SKM-1 treated with dmso at 0.1 percent for 144 hours (cell line): ENCODE data around the gene CNKSR2.

Experiments
- DNase-seq: peaks from one replicate; lab custom pipeline; 2025; ENCODE audit not compliant: unreplicated experiment; lab: John Stamatoyannopoulos, UW

Gene CNKSR2

DNA sequence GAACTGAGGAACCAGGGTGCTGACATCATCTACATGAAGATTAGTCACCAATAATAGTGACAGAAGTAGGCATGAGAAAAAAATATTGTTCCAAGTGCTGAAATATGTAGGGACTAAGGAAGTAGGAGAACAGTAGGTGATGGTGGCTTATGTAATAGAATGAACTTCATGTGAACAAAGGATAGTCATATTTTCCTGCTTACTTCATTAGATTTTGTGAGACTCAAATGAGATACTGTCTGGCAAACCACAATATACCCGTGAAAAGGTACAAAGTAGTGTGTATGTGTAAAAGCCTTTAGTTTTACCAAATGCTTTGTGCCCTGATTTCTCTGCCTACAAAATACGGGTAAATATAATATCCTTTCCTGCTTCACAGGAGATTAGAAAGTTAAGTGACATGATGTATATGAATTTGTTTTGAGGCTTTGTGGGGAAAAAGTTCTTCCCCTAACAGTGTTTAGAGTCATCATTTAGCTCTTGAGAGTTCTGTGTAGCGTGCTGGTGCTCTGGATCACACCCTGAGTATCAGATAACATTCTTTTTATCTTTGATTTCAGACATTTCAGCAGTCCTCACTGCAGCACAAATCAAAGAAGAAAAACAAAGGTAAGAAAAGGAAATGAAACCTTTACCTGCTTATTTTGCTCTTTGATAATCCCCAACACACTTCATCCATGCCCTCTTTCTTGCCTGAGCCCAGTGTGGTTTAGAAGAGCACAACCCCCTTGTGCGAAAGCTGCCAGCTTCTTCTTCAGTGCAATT lies 216.0 kb downstream of the CNKSR2 start:
- no peak for DNase-seq

DNA sequence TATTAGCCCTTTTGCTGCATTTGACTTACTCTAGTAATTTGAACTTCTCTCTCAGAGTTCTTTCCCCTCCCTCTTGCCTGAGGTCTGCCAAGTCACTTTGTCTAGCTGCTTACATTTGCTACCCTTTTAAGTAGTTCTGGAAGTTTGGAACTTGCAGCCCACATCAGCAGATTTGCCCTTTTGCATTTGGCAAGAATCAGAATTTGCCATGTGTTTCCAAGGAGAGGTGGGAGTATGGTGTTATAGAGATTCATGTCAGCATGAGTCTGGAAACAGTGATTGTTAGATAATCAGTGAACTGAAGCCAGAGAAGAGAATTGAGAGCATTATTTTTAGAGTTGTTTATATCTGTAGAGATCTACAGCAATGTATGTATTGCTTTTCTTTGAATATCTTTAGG lies 231.8 kb downstream of the CNKSR2 start:
- DNase-seq = no peak

DNA sequence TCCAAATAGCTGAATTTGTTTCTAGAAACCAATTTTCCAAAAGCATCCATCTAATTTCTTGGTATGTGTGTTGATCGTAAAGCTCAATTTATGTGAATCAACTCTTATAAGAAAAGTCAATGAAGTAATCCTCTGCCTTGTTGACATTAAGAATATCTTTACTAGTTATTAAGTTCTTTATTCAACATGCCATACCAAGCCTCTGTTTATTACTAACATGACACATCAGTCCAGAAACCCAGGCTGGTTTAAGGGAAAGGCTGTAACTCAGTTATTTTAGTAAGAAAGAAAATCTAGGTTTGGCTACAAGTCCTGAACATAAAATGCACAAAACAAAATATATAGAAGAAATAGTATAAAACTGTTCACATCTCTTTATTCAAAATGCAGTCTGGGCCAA lies 235.9 kb downstream of the CNKSR2 start:
- no peak for DNase-seq

DNA sequence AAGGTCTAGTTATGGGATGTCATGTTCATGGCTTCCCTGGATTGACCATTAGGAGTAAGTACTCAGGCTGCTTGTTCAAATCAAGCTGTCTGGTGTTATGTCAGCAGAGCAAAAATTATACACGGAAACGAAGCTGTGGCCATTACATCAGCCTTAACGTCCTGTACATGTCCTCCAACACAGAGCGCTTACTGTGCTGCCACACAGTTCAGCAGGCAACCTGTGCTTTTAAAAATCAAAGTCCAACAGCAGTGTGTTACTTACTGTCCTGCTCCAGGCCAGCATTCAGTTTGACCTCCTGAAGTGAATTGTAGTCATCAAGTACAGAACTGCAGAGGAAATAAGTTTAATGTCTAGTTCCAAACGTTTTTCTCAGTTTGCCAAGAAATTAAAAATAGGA lies 237.9 kb downstream of the CNKSR2 start:
- DNase-seq = no peak

DNA sequence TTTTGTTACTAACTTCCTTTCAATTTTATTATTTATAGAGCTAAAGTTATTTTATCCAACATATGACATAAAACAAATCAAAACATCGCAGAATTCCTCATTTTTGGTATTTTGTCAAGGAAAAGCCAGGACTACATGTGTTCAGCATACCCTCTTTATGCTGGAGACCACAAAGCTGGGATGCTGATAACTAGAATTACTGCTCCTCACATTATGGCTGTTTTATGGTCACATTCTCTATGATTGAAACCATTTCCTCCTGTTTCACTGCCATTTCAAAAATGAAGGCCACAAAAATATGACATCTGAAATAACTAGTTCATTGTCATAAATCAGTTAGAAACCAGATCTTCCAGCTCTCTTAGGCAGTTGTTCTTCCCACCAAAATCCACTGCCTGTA lies 242.2 kb downstream of the CNKSR2 start:
- no peak for DNase-seq

DNA sequence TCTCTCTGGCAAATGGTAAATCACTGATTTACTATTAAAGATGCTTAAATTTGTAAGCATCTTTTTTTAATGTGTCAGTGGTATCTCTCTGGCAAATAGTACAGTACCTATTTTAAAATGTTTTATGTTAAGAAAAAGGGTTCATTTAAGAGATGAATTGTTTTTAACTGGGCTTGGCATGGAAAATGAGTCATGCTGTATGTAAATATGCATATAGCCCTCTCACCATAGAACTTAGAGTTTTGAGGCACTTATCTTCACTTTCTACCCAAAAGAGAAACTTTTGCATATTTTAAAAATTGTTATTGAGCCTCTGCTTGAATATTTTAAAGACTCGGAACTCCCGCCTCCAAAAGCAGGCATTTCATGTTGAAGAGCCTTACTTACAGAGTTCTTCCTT lies 246.0 kb downstream of the CNKSR2 start:
- no peak for DNase-seq

DNA sequence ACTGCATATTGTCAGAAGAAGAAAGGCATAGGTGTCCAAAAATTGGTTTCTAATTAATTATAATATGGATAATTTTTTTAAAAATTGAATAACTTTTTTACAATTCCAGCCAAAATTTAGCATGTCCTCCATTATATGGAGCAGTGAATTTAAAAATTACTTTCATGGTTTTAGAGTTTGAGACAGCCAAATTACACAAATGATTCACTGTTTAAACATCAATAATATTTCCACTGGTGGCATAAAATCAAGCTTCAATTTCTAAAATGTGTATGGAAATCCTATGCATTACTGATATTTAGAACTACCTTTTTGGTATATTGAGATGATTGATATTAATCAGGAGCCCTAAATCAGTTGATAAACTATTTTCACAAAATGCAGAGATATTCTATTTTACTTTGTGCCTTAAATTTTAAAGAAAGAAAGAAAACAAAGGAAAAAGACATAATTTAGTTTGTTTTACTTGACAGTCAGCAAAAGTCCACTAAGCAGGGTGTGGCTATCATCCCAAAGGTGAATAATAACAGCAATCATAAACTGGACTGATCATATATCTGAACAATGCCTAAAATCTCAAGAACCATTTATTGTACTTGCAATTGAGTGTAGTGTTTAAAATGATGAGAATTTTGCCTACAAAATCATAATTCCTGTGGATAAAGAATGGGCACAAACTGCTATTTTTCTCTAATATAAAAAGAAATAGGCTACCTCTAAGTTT lies 249.7 kb downstream of the CNKSR2 start:
- DNase-seq = no peak

DNA sequence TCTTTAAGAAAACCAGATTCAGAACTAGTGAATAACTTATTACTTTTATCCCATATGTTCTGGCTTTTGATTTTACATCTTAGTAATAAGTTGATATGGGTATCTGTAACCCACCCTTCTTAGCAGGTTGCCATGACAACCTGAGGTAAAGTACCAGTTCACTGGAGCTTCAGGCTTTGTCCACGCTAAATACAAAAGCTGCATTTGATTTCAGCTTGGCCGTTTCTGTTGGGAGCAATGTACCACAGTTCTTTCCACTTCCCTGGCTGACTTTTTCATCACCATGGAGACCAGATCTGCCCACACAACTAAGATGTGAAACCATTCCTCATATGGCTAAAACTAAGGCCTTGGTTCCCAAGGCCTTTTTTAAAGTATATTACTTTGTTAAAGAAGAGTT lies 257.8 kb downstream of the CNKSR2 start:
- DNase-seq = no peak

DNA sequence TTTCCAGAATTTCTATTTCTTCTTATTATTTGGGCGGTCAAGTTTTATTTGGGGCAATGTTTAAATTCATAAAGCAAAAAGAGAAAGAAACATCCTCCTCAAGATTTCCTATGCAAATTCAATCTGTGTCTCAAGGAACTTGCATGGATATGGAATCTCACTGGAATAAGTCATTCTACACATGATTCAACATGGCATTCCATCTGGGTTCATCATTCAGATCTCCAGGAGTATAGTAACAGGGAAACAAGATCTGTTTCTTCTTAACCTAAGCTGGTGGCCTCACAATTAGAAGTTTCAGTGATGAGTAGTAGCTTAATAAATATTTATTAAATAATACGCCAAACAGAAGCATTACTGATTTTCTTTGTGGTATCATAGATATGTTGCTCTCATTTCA lies 264.1 kb downstream of the CNKSR2 start:
- DNase-seq = no peak

DNA sequence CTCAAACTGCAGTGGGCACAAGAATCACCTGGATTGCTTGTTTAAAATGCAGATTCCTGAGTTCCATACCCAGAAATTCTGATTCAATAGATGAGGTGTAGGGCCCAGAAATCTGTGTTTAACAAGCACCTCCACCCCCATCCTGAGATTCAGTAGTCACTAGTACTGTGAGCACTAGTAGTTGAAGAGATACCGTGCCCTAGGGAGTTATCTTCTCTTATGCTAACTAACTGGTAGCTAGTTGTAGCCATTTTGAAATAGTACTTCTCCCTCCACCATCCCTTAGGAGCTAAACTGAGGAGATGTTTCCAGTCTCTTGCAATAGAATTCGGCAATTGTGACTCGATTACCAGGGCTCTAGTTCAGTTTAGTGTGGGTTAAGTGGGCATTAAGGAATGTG lies 265.6 kb downstream of the CNKSR2 start:
- DNase-seq = no peak

DNA sequence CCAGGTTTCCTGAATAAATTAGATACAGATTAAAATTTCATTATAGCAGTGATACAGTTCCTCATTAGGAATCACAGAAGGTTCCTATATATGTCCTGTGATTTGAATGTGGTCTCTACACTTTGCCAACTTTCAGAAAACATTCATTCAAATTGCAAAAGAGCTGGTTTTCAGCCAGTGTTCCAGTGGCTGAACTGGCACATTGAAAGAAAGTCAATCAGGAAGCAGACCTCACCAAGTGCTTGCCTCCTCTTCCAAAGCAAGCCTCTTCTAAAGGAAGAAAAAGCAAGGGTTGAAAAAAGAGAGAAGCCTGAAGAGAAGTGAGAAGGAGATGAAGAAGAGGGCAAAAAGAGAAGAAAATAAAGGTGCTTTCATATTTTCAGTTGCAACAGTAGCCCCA lies 271.2 kb downstream of the CNKSR2 start:
- no peak for DNase-seq

DNA sequence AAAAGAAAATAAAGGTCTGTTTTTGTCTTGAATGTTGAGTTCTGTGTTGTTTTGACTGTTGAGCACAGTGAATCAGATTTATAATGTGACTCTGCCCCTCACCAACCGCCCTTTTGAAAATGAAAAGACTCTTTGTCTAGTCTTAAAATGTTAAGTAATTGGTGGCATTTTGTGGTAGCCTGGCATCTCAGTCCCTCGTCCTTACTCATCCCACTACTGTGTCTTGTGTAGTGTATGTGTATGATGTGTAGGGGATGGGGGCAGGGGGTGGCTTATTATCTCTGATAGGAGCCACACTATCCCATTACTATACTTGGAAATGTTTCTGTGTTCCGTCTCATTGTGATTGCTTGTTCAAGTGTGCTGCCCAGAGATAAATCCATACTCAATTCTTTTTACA lies 271.7 kb downstream of the CNKSR2 start:
- DNase-seq = no peak

DNA sequence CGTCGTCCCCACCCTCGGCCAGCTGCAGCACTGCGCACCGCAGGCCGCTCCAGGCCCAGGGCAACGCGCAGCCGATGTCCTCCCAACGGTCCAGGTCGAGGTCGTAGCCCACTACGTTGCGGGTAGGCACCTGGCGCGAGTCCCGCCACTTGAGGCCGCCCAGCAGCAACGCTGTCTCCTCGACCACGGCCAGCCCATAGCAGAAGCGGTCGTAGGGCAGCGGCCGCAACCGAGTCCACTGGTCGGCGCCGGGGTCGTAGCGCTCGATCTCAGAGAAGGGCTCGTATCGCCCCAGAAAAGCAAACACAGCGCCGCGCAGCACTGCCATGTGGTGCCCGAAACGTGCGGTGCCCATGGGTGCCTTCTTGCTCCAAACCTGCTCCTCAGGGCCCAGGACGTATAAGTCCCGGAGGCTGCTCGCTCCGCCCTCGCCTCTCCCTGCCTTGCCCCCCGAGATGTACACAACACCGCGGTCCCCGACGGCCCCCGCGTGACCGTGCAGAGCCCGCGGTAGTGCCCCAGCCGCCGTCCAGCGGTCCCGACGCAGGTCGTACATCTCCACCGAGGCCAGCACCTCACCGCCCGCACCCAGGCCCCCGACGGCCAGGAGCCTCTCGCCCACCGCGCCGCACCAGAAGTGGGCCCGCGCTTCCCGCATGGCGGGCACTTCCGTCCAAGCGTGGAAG lies 281.8 kb downstream of the CNKSR2 start:
- no peak for DNase-seq

DNA sequence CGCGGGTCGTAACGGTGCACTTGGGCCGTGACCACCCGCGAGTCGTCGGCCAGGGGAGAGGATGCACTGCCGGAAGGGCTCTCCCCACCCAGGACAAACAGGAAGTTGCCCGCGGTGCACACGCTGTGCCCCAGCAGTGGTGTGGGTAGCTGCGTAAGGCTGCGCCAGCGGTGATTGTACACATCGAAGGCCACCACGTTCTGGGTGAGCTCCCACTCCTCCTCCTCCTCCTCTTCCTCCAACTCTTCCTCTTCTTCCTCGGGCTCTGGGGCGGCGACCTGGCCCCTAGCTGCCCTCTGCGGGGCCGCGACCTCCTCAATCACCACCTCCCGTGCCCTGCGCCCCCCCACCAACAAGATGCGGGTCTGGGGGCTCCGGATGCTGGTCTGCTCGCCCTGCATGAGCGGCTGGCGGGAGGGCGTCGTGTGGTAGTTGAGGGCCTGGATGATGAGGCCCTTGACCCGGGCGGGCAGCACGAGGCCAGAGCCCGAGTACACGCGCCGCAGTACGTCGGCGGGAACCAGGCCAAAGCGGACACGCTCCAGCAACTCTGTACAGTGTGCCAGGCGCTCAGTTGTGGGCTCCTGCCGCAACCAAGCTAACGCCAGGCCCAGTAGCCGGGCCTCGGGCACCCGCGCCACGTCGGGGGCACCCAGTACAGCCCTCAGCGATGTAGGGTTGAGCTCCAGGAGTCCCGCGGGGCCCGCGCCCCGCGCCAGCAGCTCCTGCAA lies 282.5 kb downstream of the CNKSR2 start:
- DNase-seq = no peak

DNA sequence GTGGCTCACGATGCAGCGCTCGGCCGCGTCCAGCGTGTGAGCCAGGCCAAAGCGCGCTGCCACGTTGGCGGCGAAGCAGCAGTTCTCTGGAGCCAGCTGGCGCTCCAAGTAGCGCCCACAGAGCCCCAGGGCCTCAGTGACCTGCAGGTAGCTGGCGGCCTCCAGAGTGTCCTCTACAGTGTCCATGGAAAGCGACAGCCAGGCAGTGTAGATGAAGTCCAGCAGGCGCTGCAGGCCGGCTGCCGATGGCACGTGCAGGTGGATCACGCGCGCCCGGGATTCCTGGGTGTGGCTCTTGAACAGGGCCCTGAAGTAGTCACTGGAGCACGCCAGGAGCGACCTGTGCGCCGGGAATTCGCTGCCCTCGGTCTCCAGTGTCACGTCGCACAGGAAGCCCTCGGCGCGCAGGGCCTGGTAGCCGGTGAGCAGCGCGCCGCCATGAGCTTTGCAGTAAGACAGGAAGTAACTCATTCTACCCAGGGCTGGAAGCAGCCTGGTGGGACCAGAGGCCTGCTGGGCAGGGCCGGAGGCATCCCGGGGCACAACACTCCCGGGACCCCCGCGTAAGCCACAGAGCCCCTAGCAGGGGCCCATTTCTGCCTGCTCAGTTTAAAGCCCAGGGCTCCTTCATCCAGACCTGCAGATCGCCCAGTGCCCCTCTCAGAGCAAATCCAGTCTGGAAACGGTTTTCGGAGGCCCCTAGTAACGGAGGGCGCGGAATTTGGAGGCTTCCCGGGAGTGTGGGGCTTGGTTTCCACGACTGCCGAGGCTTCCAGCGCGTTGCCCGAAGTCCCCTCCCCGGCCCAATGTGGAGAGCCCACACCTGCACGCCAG lies 283.3 kb downstream of the CNKSR2 start:
- no peak for DNase-seq

DNA sequence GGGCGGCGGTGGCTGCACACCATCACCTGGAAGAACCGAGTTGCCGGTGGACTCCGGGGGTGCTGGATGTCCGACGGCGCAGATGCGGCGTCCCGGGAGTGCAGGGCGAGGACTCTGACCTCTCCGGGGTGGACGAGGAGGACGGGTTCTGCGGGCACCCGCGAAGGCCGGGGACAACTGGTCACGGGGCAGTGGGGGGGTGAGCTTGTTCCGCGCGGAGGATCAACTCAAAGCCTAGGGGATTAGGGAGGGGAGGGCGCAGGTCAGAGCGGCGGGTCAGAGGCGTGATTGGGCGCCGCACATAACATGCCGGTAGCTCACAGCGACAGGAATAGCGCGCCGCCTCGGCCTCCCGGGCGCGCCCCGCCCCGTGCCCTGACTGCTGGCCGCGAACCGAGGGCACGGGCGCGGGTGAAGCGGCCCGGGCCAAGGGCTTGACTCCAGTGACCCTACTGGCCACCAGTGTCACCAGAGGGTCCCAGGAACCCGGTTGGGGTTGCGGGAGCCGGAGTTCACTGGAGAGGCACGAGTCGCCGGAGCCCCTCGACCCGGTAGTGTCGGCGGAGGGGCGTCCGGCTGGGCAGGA lies 284.0 kb downstream of the CNKSR2 start, which contains the start of gene KLHL34:
TSS of gene KLHL34 (minus strand) at position 179 of the 586 bp plus-strand sequence. CDS start 542 bp downstream, outside the sequence.
- no peak for DNase-seq

DNA sequence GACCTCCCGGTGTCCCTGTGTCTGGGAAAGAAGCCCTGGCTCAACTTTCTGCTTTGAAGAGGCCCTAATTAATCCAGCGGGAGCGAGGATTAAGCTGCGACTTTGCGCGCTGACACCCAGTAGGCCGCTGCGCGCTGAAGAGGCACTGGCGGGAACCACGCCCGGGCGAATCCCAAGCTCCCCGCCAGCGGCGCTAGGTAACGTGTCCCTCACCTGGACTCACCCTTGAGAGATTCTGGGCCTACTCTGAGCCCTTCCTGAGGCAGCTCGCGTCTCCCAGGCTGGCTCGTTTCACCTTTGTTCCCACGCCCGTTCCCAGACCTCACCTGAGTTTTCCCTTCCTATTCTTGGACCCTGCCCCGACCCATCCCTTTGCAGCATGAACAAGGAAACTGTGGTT lies 284.5 kb downstream of the CNKSR2 start:
- DNase-seq = no peak

DNA sequence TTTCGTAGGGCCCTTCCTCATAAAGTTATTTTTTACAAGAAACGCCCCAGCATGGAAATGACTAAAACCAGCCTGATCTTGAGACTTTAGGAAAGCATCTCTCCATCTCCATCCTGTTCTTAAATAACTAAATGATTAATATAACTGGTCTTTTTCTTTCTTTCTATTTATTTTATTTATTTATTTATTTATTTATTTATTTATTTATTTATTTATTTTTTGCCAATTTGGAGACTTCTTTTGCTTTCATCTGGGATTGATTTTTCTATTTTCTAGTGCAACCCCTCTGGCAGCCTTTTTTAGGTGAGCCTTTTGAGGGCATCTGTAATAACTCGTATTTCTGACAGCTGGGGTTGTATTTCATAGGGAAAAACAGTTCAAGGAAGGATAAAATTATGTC lies 285.1 kb downstream of the CNKSR2 start:
- DNase-seq = no peak

DNA sequence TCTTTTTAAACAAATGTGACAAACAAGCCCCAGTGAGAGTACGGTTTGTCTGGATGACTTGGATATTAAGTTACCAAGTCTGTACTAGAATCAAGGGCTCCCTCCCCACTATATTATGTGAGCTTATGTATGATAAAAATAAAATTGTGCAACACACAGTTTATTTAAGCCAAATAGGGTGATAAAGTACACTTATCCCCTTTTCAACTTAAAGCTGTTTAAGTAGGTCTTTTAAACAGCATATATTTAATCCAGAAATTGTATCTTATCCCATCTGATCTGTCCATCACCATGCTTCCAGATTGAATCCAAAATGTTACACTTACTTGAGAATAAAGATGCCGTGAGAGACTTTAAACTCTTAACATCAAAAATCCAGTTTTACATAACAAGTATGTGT lies 285.9 kb downstream of the CNKSR2 start:
- DNase-seq = no peak

DNA sequence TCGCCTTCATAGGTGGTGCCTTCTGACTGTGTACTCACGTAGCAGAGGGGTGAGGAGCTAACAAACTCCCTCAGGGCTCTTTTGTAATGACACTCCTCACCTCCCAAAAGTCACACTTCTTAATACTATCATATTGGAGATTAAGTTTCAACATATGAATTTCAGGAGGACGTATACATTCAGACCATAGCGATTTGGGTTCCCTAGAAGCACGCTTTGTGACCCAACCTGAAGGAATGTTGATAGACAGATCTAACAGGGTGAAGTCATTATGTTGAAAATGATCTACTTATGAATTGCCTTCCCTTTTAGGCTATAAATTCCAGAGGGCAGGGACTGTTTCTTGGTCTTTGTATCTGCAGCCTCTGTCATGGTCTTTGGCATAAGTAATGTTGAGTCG lies 287.1 kb downstream of the CNKSR2 start:
- DNase-seq = no peak
